Measurements from ENCODE around the gene ZNF584.

GRCh38 chr19:58381460-58382212 is 26.8 kb upstream of the ZNF584 start:
- TF ChIP-seq CTCF (tag by site-specific recombination; IDR thresholded peaks at IDR 0.05), result 0 out of 2 replicates have a peak, but pooled peaks have one; percentile 24
- TF ChIP-seq BCL11A (tag by site-specific recombination; IDR thresholded peaks at IDR 0.05; ENCODE audit: low read depth), result no peak
- TF ChIP-seq ZNF785 (tag by site-specific recombination; IDR thresholded peaks at IDR 0.05), result peak; percentile 39; the same call in 1 of the 2 replicates
- no peak for TF ChIP-seq ZNF623 (tag by site-specific recombination; IDR thresholded peaks at IDR 0.05)
- no peak; the same call in 1 of the 2 replicates for TF ChIP-seq ZNF777 (tag by site-specific recombination; IDR thresholded peaks at IDR 0.05; ENCODE audit: borderline replicate concordance)
- no peak for TF ChIP-seq KLF7 (tag by site-specific recombination; IDR thresholded peaks at IDR 0.05; ENCODE audit: borderline replicate concordance)
- TF ChIP-seq ZBTB7A (tag by site-specific recombination; IDR thresholded peaks at IDR 0.05; ENCODE audit: low read depth), result no peak
